GM19395 (cell line): ENCODE measurements around the gene CHCHD6.
A peak's percentile ranks its signal among the peaks of the same experiment; 100 is the strongest.

Source experiments
- ATAC-seq: cut with Tn5 transposase; IDR thresholded peaks from one replicate; pipeline ENCODE4 v1.9.1; 2021; ENCODE audit warnings: mild to moderate bottlenecking, moderate library complexity; ENCODE audit not compliant: unreplicated experiment

Gene CHCHD6

DNA sequence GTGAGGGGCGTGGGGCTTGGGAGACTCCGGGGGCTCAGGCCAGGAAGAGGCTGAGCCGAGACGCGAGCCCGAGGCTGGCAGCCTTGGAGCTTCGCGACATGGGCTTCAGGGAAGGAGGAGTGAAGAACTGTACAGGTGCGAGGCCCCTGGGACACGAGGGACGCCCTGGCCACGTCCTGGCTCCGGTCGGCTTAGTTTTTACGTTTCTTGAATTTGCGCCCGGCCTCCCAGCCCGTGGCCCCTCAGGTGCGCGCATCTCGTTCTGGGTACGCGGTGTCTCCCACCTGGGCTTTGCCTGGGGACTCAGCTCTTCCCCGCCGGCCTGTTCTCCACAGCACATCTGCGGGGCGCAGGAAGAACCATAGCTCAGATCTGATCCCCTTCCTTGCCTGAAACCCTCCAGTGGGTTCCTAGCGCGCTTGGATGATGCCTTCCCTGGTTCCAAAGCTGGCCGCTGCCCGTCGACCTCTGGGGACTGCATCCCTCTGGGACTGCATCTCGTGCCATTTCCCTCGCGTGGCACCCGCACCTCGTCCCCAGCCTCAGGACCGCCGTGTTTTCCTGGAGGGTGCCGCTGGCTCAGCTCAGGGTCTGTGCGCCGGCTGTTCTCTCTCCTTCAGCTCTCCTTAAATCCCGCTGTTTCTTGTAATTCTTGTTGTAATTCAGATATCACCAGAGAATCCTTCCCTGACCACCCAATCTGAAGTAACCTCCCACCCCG is 614 bp downstream of the CHCHD6 start:
- ATAC-seq, result peak; percentile 12

DNA sequence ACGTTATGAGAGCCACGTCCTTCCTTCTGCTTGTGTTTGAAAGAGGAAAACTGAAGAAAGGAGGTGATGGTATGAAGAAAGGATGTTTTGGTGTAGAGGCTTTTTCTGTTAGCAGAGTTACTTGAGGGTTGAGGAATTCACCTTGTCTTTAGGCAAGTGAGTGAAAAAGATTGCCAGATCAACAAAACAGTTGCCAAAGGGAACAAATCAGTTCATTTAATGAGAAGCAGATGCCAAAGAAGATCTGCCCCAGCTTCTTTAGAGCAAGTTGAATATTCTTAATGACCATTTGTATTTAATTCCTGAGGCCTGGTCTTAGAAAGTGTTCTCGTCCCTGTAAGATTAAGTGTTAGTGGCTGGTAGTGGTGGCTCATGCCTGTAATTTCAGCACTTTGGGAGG is 2.6 kb downstream of the CHCHD6 start:
- no peak for ATAC-seq

DNA sequence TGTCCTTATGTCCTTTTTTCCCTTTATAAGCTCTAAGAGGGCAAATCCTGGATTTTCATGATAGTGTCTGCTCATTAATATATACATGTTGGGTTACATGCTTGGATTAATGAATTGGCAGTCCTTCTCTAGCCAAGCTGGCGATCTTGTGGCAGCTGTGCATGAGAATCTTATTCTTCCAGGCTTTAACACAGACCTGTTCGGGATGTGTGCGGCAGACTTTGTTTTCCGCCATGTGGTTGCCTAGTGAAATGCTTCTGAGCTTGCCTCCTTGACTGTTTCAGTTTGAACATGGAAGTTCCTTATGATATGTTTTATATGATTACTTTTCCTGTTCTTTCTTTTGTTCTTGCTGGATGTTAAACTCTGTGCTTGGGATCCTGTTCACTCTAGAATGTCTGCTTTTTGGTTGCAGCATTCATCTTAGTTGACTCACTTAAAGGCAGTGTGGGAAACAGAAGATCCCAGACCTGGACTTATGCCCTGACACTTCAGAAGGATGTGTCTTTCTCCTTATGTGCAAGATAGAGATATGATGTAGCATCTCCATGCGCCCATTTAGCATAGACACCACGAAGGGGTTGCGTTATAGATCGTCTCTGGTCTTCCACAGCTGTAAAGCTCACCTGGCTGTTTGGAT is 7.2 kb downstream of the CHCHD6 start:
- ATAC-seq, result no peak

DNA sequence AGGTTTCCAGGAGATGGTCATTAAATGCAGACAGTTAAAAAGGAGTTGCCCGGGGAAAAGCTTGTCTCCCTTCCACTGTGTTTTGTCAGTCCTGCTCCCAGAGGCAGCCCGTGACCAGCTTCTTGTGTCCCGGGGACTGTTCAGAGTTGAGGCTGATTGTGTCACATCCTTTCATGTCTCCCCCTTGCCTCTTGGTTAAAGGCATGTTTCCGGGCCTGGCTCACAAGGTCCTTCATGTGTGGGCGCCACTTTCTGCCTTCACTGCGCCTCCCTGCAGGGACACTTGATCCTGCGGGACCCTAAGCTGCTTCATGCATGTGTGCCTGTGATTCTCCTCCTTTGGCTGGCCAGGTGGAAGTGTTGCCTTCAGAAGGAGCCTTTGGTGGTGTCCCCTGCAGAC is 9.2 kb downstream of the CHCHD6 start:
- ATAC-seq, result no peak

DNA sequence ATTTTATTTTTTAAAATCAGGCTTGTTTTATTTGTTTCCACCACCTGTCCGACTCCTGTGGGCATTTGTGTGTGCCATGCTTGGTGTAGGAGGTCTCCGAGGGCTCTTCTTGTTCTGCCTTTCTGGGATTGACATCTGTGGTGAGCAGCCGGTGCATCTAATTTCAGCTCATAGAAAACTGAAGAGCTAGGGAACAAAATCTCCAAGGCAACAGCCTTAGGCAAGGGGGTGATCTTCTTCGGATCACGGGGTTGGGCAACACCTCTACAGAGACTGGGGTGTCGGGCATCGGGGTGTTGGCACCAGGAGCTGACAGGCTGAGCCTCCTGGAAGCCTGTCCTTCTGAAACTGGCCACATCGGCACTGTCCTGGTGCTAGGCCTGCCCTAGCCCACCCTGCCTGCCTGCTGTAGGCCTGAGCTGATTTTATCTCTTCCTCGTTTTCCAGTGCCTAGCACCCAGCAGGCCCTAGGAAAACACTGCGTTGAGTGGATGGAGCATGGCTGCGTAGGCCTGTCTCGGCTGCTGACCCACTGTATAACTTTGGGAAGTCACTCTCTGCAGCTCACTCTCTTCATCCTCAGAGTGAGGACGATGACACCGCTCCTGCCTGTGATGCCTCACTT is 10.3 kb downstream of the CHCHD6 start:
- ATAC-seq, result no peak

DNA sequence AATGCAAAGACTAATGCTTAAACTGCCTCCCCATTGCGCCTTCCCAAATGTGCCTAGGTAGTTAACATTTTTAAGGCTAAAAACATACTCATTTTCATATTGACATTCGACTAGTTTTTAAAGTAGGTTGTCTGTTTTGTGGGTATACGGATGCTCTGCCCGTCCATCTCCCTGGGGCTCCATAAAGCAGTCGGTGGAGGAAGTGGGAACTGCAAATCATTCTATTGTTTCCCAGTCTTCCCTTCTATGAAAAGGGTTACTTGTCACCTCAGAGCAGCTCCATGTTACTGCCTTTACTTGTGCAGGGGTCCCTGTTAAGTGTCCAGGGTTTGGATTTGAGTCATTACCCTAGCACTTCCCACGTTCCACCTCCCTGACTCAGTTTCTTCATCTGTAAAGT is 10.9 kb downstream of the CHCHD6 start:
- no peak for ATAC-seq

DNA sequence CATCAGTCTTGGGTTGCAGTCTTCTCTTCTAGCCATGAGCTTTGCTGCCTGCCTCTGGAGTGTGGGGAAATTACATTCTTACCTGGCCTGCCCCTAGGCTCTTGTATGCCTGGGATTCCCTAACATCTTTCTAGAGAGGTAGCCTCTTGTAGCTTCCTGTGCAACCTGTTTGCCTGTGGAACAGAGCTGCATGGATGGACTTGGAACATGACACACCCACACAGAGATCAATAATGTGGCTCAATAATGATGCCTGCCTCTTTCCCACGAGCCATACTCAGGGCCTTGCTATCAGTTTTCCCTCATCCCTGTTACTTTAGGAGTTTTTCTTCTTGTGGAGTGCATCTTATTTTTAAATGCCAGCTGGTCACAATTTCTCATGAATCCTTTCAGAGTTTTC is 11.4 kb downstream of the CHCHD6 start:
- no peak for ATAC-seq

DNA sequence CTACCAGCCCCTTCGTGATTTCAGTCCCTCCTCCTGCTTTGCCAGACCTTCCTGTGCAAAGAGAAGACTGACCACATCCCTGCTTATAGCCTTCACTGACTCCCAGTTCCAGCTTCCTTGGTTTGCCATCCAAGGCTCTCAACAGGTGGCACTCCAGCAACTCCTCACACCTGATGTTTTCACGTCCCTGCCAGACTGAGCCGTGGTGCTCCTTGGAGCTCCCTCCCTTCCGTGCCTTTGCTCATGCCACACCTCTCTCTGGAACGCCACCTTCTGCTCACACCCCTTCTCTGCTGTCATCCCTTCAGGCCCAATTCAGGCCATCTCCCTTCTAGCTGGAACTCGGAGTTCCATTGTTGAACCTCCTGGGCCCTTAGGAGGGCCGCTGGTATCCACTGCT is 12.0 kb downstream of the CHCHD6 start:
- ATAC-seq, result no peak

DNA sequence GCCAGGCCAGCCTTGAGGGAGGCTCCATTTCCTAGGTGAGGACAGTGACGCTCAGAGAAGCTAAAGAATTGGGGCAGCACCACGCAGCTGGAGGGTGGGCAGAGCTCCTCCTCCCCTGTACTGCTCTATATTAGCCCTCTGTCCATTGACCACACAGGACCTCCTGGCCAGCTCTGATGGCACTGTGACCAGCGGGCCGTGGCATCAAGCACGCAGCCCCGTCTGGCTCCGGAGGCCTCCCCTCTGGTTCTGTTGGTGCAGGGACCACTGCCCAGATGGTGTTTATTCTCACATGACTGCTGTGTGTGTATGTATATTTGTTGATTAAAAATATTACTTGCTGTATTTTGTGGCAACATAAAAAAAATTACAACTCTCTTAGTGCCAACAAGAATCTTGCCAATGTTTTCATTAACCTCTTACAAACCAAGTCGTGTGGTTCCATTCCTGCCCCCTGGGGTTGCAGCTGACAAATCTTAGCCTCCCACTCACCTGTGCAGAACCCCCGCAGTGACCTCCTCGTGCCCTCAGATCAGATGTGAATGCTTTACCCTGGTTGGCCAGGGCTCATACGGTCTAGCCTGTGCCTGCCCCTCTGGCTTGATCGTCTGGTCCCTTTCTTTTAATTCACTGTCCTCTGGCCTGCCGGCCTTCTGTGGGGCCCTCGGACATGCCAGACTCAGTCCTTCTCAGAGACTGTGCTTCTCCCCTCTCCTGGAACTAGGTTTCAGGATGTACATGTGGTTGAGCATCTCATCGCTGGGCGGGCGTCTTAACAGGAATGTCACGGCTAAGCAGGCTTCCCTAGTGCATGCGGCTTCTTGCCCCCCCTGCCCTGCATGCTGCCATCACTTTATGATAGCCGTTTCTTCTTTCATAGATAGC is 14.8 kb downstream of the CHCHD6 start:
- ATAC-seq, result no peak

DNA sequence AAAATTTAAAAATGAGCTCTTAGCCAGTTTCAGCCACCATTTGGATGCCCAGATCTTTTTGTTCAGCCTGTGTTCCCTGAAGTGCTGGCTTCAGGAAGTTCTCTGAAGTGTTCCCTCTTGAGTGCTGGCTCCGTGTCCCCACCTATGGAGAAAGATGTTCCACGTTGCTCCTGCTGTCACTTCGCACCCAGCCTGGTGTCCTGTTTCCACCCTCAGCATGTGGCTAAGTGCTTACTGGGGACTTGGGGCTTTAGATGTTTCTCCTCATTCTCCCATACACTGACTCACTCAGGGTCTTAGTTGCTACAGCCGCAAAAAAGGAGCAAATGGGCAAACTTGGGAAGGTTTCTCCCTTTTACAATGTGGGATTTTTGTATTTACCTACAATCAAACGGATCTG is 16.6 kb downstream of the CHCHD6 start:
- no peak for ATAC-seq

DNA sequence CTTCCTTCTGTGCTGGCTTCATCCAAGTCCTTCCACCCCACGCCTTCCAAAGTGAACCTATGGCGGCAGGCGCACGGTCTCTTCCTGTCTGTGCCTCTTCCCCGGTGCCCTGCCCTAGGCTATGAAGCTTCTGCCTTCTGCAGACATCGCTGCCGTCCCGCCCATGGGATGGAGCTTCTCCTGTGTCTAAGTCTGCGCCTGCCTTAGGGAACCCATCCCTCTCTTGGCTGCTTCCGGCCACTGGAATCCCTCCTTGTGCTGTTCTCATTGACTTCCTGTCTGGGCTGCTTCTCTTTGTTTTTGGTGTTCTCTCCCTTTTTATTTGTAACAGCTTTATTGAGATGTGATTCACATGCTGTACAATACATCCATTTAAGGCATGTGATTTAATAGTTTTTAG is 17.2 kb downstream of the CHCHD6 start:
- no peak for ATAC-seq

DNA sequence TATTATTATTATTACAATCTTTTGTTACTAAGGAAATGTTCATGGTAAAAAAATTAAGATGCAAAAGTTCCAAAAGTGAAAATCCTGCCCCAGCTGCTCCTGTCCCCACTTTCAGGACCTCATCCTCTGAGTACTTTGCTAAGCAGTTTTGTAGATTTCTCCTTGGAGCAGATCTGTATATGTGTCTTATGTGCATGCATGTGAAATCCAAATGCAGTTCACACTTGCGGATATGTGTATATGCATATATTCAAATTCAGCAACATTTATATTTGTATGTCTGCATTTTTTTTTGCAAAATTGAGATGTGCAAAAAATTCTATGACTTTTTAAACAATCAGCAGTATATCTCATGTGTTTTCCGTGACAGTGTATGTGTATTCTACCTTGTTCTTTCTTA is 19.2 kb downstream of the CHCHD6 start:
- ATAC-seq, result no peak

DNA sequence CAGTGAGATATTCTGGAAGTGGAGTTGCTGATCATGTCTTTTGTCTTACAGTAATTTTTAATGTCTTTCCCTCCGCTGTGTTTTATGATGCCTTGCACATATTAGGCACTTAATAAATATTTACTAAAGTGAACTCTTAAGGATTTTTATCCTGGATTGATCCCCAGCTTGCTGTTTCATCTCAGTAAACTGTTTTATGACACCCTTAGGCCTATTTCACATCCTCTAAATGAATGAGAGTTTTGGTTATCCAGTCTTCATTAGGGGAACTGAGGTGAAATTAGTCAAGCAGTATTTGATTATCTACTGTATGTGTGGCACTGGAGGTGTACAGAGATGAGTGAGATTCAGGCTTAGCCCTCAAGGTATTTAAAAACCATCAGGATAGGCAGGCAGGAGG is 19.8 kb downstream of the CHCHD6 start:
- ATAC-seq, result no peak

DNA sequence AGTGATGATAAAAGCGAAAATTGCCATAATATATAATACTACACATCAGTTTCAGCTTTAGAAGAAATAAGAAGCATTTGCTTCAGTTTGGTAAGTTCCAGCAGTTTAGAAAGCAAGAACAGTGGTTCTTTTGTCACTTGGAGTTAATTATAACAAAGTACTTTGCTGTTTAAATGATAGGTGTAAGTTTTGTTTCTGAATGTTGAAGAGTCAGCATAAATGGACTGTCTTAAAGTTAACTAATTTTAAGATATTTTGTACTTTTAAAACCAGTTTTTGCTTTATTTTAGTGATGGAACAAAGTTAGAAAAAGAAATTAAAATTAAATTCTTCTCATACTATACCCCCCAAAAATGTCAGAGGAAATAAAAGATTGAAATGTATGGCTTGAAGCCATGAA is 24.6 kb downstream of the CHCHD6 start:
- no peak for ATAC-seq

DNA sequence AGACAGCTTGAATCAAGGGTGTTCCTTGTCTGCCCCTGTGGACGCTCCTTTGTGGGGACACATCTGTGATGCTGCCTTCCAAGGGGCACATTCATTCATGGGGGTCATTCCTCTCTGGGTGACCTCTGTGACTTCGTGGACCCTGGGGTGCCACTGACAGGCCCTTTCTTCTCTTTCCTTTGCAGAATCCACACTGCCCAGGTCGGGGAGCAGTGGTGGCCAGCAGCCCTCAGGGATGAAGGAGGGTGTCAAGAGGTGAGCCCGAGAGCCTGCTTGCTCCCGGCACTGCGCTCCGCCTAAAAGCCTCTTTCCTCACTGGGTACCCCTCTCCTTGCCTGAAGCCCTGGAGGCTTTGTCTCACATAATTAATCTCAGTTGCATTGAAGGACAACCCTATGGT is 26.3 kb downstream of the CHCHD6 start:
- no peak for ATAC-seq

DNA sequence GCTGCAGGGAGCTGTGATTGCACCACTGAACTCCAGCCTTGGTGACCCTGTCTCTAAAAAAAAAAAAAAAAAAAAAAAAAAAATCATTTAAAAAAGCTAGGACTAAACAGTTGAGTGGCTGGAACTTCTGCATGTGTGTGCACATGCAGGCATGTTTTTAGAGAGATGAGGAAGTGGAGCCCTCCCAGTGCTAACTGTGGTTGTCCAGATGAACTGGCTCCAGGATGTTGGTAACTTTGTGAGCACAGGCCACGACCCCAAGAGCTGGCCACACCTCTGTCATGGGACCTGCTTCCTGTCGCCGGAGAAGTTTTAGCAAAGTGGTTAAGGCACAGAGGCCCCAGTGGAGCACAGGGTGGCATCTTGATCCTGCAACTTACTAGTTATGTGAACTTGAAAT is 27.0 kb downstream of the CHCHD6 start:
- no peak for ATAC-seq

DNA sequence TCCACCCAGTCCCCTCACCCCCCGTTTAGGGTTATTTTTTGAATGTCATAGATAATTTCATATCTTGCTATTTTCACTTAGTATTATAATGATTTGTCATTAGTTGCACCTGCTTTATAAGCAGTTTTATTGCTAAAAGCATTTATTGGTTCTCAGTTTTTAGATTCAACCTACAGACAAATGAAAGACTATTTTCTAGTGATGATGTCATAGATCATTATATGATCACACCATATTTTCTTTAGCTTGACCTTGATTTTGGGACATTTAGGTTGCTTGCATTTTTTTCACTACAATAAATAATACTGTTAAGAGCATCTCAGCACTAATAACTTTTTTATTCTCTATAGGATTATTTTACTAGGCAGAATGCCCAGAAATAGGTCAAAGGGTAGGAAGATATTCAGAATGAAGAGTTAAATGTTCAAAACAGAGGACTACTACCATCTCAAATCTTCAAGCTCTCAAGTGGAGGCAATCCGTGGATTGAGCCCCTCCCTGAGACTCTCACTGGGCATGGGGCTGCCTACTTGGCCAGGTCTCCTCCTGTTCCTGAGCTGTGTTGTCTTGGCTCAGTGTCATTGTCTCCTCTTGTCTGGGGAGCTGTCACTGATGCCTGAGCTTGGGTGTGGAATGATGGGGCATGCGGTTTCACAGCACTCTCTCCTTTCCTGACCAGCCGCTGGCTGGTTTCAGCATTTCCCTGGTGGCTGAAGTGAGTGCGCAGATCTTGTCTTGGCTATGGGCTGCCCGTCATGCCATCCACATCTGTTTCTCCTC is 28.4 kb downstream of the CHCHD6 start:
- no peak for ATAC-seq

DNA sequence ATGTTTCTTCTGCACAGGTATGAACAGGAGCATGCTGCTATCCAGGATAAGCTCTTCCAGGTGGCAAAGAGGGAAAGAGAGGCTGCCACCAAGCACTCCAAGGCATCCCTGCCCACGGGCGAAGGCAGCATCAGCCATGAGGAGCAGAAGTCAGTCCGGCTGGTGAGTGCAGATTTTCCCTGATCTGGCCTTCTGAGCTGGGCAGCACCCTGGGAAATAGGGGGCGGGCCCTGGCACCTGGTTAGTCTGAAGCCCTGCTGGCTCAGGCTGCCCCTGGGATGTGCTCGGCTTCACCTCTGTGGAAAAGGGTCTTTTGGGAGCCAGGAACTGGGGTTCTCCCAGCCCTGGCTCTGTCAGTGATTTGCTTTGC is 29.0 kb downstream of the CHCHD6 start:
- ATAC-seq, result no peak

DNA sequence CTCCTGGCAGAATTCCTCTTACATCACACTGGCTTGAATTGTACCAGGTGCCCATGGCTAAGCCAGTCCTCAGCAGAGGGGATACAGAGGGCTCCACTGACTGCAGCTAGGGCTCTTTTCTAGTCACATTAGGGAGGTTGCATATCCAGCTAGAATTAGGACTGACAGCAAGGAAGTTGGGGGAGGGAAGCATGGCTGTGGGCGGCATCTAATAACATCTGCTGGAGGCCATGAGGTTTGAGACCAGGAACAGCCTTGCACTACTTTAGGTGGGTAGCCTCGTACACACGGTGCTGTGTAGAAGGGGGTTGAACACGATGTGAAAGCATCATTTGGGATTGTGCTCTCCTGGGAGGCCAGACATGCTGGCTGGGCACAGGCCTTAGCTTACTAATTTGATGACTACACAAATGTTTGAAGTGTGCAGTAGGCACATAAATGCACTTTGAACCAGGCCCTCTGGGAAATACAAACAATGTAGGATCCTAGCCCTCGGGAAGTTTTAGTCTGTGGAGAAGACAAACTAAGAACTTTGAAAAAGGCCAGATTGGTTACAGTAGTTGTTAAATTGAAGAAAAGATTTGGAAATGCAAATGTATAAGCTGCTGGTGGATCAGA is 30.2 kb downstream of the CHCHD6 start:
- ATAC-seq, result no peak

DNA sequence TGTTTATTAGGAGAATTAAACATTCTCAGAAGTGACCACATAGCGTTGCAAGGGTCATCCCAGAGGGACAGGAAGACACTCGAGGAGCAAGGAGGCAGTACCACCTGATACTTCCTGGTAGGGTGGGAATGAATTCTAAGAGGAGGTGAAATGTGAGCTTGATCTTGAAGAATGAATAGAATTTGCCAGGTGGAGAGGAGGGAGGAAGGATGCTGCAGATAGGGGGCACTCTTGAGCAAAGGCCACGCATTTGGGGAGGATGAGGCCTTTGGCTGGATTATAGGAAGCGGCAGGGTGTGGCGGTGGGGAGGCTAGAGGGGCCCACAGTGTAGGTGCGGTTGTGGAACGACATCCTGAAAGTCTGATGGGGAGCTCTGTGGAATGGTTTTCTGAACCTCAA is 33.5 kb downstream of the CHCHD6 start:
- no peak for ATAC-seq
